Endodermal cell (in vitro differentiated cells): Measurements from ENCODE around the gene DLG2. TPM values are rescaled to one million over a fixed set of nuclear protein-coding genes. Genes with fewer than 3 reads are reported as not detected.

Source experiments
- DNase-seq: peaks from one replicate; pipeline ENCODE4 v3.0.0-alpha.2; 2017
- H3K27ac ChIP-seq: 2 replicates; pipeline ENCODE4 v1.5.1; 2013; ENCODE audit warnings: mild to moderate bottlenecking, low read depth, low read length, moderate library complexity
- H3K27me3 ChIP-seq: 2 replicates; pipeline ENCODE4 v1.6.1; 2013; ENCODE audit warnings: mild to moderate bottlenecking, low read length, moderate library complexity; ENCODE audit not compliant: insufficient read depth, control insufficient read depth, poor library complexity, severe bottlenecking
- H3K36me3 ChIP-seq: 2 replicates; pipeline ENCODE4 v1.7.0; 2013; ENCODE audit warnings: mild to moderate bottlenecking, low read length, moderate library complexity; ENCODE audit not compliant: control insufficient read depth, insufficient read depth
- H3K4me1 ChIP-seq: one replicate; pipeline ENCODE4 v1.7.0; 2013; ENCODE audit warnings: low read length; ENCODE audit not compliant: control insufficient read depth, insufficient read depth
- H3K4me3 ChIP-seq: 2 replicates; pipeline ENCODE4 v1.5.1; 2013; ENCODE audit warnings: mild to moderate bottlenecking, low read length, moderate library complexity
- H3K9ac ChIP-seq: 2 replicates; pipeline ENCODE4 v1.6.1; 2013; ENCODE audit warnings: mild to moderate bottlenecking, low read length, moderate library complexity; ENCODE audit not compliant: poor library complexity, severe bottlenecking; ENCODE audit errors: extremely low read depth
- H3K9me3 ChIP-seq: 2 replicates; pipeline ENCODE4 v1.6.1; 2013; ENCODE audit warnings: mild to moderate bottlenecking, low read length, moderate library complexity; ENCODE audit not compliant: control insufficient read depth
- H3K27ac Mint-ChIP-seq: 2 replicates; pipeline ENCODE4 v1.8.0; 2020; ENCODE audit warnings: mixed read lengths
- H3K27me3 Mint-ChIP-seq: 2 replicates; pipeline ENCODE4 v1.8.0; 2021; ENCODE audit warnings: mild to moderate bottlenecking, mixed read lengths; ENCODE audit not compliant: insufficient read depth
- H3K36me3 Mint-ChIP-seq: 2 replicates; pipeline ENCODE4 v1.8.0; 2020; ENCODE audit warnings: low read depth, mixed read lengths
- H3K4me1 Mint-ChIP-seq: 2 replicates; pipeline ENCODE4 v1.8.0; 2020; ENCODE audit warnings: mixed read lengths
- H3K4me3 Mint-ChIP-seq: 2 replicates; pipeline ENCODE4 v1.8.0; 2020; ENCODE audit warnings: mild to moderate bottlenecking, moderate library complexity, mixed read lengths
- H3K9me3 Mint-ChIP-seq: 2 replicates; pipeline ENCODE4 v1.8.0; 2020; ENCODE audit warnings: mild to moderate bottlenecking, mixed read lengths
- CTCF ChIP-seq: fragments of 200-600 bp; sonication (generic); conservative IDR thresholded peaks from 2 replicates; pipeline ENCODE4 v1.5.0; 2021; ENCODE audit warnings: antibody characterized with exemption, mild to moderate bottlenecking
- WGBS, 2 experiments: methylation state at CpG; one replicate each; pipeline versions ENCODE4 v1.1.5 to v1.1.7; 2013; ENCODE audit warnings: missing lambda C conversion rate in 2 of 2, mixed read lengths in 1 of 2; ENCODE audit not compliant: insufficient coverage in 1 of 2, insufficient read length in 1 of 2; 5-methylcytosine and 5-hydroxymethylcytosine counted together
- total RNA-seq, 2 donors: library from RNA; stranded (reverse); fragmentation: NEBNext Ultra II Directional in 1 of 2; extraction: Animal tissue kit (Norgen Biotek cat#: 25700) in 1 of 2; gene quantifications; 2 replicates in 1 of 2; 3 replicates in 1 of 2; pipeline ENCODE4 v1.2.1, GENCODE V29; 2021

DLG2 gene
- total RNA-seq, 2 donors from 2014 or later: 9.6 to 10.6 TPM

GRCh38 chr11:85154294-85154693, 472.9 kb downstream of the DLG2 start:
- no peaks in the 10 kb centered on the region for H3K36me3 Mint-ChIP-seq
- Histone ChIP-seq H3K36me3 (no peaks in the 10 kb centered on the region), H3K4me1 (no peaks in the 10 kb centered on the region), H3K9ac (no peak overlapping the region), H3K4me3 (no peak overlapping the region), H3K27me3 (no peaks in the 10 kb centered on the region), H3K9me3 (peaks cover 37% of the 10 kb centered on the region), H3K27ac (no peak overlapping the region)
- WGBS, 2 experiments: 75 to 83% methylated on average over 2 to 3 of the region's 3 CpGs
- TF ChIP-seq CTCF: no peak
- H3K27me3 Mint-ChIP-seq: no peaks in the 10 kb centered on the region
- no peak overlapping the region for H3K27ac Mint-ChIP-seq
- H3K4me3 Mint-ChIP-seq: no peak overlapping the region
- DNase-seq: no peak
- H3K9me3 Mint-ChIP-seq: peaks cover 25% of the 10 kb centered on the region
- H3K4me1 Mint-ChIP-seq: no peaks in the 10 kb centered on the region

DNA sequence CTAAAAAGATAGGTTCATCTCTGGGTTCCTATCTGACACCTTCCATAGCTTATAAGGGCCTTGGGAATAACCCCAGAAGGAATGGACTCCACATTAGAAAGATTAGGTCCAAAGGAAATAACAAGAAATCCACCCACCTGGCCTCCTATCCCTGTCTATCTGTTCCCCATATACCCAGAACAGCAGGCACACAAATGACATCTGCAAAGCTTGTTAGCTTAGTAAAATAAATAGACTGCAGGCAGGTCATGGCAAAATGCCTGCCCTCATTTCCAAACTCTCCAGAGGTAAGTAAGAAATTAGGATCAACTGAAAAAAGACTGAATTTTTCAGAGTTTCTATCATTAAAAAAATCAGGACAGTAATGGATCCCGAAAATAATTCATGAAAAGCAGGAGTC, 489.5 kb downstream of the DLG2 start:
- DNase-seq: no peak
- no peak overlapping the region for H3K4me3 ChIP-seq
- Mint-ChIP-seq H3K4me1 (peaks cover 12% of the 10 kb centered on the region), H3K27ac (no peak overlapping the region), H3K9me3 (peaks cover 8% of the 10 kb centered on the region), H3K4me3 (no peak overlapping the region), H3K27me3 (no peaks in the 10 kb centered on the region), H3K36me3 (no peaks in the 10 kb centered on the region)
- H3K36me3 ChIP-seq: no peaks in the 10 kb centered on the region
- no peaks in the 10 kb centered on the region for H3K9me3 ChIP-seq
- 100% methylated on average over 1 of the region's 1 CpG; no CpG with 5 or more reads in 1 of the 2 experiments for whole genome bisulfite sequencing, 2 experiments
- H3K9ac ChIP-seq: no peak overlapping the region
- H3K27ac ChIP-seq: no peak overlapping the region
- no peaks in the 10 kb centered on the region for H3K27me3 ChIP-seq
- no peaks in the 10 kb centered on the region for H3K4me1 ChIP-seq
- TF ChIP-seq CTCF: no peak

DNA sequence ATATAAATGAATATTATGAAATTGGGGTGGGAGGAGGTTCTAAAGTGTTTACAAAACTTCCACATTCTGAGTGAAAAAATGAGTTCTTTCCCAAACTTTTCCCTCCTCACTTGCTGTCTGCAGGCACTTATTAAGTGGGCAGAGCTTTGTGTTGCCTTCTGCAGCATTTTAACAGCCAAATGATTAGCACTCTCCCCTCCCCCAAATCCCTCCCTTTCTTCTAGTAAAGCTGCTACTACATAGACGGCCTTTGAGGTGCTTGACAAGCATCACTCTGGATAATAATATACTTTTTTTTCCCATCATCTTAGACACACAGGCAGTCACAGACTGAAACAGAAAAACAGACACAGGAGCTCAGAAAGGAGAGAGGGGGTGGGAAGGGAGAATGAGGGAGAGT, 493.5 kb downstream of the DLG2 start:
- Histone ChIP-seq H3K27me3 (no peaks in the 10 kb centered on the region), H3K27ac (no peak overlapping the region), H3K4me1 (no peaks in the 10 kb centered on the region), H3K36me3 (no peaks in the 10 kb centered on the region), H3K9me3 (no peaks in the 10 kb centered on the region), H3K9ac (no peak overlapping the region), H3K4me3 (no peak overlapping the region)
- Mint-ChIP-seq H3K4me1 (peaks cover 14% of the 10 kb centered on the region), H3K27ac (no peak overlapping the region), H3K36me3 (no peaks in the 10 kb centered on the region), H3K9me3 (no peaks in the 10 kb centered on the region), H3K4me3 (no peak overlapping the region), H3K27me3 (no peaks in the 10 kb centered on the region)
- TF ChIP-seq CTCF: no peak
- DNase-seq: no peak
- 22% methylated on average over 1 of the region's 1 CpG; no CpG with 5 or more reads in 1 of the 2 experiments for WGBS, 2 experiments
